Caki2 (cell line): Measurements from ENCODE around the gene AP3M1. TPM values are rescaled to one million over a fixed set of nuclear protein-coding genes. Genes with fewer than 3 reads are reported as not detected.
A peak's percentile ranks its signal among the peaks of the same experiment; 100 is the strongest.
"Not testable (repeated sequence)": the region's sequence is repeated elsewhere in the genome, so short reads cannot be mapped to it uniquely, and the experiment has no call there.

Source experiments
- DNase-seq: peaks from one replicate; pipeline ENCODE4 v3.0.0-alpha.2; 2015; ENCODE audit warnings: low read depth
- in situ Hi-C: cut with HindIII; loops from 2 replicates; pipeline ENCODE4 v1.10.0; 2016; ENCODE audit warnings: low sequenced_read_pairs, low pct_unique_long_range_greater_than_20kb, mixed read lengths
- total RNA-seq: library from RNA; depleted of rRNA; stranded (reverse); fragments of >200 nt; shearing (Covaris generic); gene quantifications from 2 replicates; pipeline ENCODE4 v1.2.3, GENCODE V29; 2014; ENCODE audit warnings: low replicate concordance; rRNA removed

Gene AP3M1, protein sequence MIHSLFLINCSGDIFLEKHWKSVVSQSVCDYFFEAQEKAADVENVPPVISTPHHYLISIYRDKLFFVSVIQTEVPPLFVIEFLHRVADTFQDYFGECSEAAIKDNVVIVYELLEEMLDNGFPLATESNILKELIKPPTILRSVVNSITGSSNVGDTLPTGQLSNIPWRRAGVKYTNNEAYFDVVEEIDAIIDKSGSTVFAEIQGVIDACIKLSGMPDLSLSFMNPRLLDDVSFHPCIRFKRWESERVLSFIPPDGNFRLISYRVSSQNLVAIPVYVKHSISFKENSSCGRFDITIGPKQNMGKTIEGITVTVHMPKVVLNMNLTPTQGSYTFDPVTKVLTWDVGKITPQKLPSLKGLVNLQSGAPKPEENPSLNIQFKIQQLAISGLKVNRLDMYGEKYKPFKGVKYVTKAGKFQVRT
- 4.7 and 5.8 TPM in 2 replicates for total RNA-seq

DNA sequence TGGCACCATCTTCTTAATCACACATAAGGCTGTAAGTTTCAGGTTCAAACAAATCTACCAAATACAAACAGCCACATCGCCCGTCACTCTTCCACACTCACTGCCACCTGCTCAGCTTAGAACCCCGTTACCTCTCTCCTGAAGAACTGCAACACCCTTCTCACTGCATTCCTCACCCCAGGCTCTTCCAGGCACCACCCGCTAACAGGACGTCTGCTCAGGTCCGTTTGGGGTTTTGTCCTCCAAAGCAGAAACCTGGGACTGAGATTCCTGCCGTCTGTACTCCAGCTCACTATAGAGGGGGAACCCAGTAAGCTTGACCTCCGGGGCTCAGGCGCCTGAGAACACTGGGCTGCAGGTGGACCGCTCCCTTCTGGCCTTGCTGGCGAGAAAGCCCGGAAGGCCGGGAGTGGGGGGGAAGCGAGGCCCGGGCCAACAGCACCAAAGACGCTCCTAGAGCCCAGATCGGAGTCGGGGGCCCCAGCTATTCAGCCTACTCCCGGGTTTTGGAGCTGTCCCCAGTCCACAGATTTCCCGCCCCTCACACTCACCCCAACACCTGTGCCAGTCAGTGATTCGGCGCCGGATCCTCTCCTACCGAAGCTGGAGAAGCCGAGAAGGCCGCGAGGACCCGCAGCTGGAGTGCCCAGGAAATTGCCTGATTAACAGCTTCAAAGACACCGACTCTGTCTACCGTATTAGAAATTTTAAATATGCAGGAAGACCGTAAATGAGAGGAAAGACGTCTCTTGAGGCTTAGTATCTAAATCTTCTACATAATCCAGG is at the start of gene AP3M1:
TSS of gene AP3M1 (minus strand) at position 625 of the 786 bp plus-strand sequence. CDS start 12,449 bp downstream, outside the sequence.
- in situ Hi-C loops = no loop called here
- DNase-seq = no peak

DNA sequence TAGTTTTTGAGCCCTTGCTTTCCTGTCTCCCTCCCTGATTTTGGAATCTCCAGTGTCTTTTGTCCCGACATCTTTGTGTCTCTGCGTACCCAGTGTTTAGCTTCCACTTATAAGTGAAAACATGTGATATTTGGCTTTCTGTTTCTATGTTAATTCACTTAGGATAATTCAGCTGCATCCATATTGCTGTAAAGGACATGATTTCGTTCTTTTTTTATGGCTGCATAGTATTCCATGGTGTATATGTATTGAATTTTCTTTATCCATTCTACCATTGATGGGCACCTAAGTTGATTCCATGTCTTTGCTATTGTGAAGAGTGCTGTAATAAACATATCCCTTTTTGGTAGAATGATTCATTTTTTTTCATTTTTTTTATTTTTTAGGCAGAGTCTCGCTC is 48.7 kb upstream of the AP3M1 start:
- no peak for DNase-seq
- in situ Hi-C loops = no loop called here

DNA sequence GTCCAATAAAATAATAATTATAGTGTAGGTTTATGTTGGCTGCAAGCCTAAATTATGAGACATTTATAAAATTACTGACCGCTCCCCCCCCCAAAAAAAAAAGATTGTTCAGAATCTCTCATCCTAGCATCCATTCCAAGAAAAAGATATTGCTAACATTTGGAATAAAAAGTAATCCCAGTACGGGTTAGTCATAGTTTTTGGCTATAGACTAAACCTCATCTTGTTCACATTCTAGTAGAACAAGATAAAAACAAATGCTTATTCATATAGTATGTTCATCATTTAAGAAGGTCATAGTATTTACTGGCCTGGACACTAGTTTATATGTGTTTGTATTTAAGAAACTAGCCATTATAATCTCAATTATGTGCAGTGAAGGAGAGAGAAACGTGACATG is 44.4 kb upstream of the AP3M1 start:
- DNase-seq = no peak
- in situ Hi-C loops = no loop called here

DNA sequence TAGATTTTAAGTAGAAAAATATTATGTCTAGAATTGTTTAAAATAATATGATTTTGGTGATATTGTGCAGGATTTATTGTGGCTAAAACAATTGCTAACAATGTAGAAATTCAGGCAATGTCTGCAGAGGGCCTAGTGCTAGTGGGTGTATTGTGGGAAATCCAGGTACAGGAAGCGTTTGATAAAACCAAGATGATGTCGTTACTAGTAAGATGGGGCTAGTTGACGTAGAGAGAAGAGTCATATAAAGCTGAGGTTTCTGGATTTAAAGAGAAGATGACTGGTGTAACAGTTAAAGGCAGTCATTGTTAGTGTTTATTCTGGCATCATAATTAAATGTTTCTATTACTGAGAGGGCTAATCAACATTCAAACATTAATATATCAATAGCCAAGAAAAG is 43.9 kb upstream of the AP3M1 start:
- in situ Hi-C loops = no loop called here
- DNase-seq = no peak

DNA sequence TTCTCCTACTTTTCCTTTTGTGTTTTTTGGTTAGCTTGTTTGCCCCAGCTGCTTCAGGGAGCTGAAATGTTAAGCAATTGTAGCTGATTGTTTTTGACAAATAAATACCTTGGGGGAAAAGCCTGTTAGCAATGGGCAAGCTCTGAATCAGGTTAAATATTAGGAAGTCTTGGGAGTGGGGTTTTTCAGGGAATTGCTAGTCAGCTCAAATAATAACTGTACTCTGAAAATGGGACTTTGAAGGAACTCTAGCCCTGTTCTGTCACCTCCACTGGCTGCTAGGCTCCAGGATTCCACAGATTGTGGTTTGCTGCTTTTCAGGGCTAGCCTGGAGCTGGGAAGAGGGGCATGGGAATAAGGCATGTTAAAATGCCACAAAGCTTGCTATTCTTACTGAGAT is 39.9 kb upstream of the AP3M1 start:
- in situ Hi-C loops = no loop called here
- DNase-seq = no peak

DNA sequence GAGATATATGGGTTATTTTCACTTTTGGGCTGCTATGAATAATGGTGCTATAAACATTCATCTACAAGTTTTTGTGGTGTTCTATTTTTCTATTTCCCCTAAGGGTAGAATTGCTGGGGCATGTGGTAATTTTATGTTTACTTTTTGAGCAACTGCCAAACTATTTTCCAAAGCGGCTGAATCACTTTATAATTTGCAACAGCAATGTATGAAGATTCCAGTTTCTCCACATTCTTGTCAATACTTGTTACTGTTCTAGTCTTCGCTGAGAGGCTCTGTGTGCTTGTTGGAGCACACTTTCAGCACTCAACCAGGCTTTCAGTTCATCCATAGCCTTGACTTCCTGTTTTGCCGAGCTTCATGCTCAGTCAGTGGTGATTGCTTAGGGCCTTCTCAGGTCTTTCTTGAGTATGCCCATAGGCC is 39.4 kb upstream of the AP3M1 start:
- in situ Hi-C loops = no loop called here
- DNase-seq = peak; percentile 60

DNA sequence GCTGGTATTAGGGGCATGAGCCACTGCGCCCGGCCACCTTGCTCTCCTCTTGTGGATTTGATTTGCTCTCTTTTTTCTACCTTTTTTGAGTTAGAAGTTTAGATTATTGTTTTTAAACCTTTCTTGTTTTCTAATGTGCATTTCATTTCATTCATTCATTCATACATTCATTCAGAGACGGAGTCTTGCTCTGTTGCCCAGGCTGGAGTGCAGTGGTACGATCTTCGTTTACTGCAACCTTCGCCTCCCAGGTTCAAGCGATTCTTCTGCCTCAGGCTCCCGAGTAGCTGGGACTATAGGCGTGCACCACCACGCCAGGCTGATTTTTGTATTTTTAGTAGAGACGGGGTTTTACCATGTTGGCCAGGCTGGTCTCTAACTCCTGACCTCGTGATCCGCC is 38.0 kb upstream of the AP3M1 start:
- DNase-seq, in situ Hi-C loops: not testable (repeated sequence)

DNA sequence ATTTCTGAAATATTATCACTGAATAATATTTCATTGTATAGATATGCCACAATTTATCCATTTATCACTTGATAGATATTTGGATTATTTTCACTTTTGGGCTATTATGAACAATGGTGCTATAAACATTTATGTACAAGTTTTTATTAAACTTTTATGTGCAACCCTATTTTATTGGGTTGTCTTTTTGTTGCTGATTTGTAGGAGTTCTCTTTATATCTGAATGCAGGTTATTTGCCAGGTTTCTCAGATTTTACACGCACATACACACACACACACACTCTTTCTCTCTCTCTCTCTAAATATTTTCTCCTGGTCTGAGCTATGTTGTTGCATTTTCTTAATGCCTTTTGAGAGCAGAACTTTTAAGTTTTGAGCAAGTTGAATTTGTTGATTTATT is 36.6 kb upstream of the AP3M1 start:
- in situ Hi-C loops = no loop called here
- no peak for DNase-seq

DNA sequence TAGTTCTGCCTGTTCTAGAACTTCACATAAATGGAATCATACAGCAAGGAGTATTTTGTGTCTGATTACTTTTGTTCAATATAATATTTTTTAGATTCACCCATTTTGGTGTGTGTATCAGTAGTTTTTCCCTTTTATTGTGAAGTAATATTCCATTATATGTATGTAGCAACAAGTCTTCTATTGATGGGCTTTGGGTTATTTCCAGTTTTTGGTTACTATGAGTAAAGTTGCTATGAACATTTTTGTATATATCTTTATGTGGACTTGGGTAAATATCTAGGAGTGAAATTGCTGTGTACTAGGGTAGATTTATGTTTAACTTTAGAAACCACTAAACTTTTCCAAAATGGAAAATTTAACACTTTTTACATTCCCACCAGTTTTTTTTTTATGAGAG is 36.0 kb upstream of the AP3M1 start:
- in situ Hi-C loops = no loop called here
- DNase-seq = no peak

DNA sequence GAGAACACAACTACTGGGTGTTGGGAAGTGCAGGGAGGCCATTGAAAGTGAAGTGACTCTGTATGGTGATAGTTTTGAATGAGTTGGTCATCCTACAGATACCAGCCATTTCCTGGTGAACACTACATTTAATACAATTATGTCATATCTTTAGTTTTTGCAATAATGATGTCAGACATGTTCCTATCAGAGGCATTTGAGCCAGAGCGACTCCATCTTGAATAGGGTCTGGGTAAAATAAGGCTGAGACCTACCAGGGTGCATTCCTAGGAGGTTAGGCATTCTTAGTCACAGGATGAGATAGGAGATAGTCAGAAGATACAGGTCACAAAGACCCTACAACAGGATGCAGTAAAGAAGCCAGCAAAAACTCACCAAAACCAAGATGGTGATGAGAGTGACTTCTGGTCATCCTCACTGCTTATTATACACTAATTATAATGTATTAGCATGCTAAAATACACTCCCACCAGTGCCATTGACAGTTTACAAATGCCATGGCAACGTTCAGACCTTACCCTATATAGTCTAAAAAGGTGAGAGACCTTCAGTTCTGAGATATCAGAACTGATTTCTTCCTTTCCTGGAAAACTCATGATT is 28.6 kb upstream of the AP3M1 start:
- no peak for DNase-seq
- in situ Hi-C loops = no loop called here

DNA sequence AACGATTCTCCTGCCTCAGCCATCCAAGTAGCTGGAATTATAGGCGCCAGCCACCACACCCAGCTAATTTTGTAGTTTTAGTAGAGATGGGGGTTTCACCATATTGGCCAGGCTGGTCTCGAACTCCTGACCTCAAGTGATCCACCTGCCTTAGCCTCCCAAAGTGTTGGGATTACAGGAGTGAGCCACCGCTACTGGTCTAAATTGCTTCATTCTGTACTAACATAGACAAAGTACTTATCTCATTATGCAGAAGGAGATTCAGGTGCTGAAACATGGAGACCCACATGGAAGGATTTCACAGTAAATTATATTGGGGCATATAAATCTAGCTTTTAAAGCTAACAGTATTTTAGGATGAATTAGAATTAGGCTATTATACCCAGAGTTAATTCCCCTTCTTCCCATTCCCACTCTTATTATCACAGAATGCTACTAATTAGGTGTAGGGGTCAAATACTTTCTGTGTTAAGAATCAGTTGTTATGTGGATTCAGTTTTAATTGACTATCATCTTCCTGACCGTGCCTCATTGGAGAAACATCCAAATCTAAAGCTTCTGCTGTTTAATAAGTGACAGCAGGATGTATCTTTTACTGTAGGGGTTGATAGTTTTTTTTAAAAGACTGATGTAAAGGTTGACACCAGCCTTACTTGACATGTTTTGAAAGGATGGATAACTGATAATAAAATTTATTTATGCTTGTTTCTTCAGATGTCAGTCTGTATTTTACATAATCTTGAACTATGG is 27.6 kb upstream of the AP3M1 start:
- in situ Hi-C loops = no loop called here

DNA sequence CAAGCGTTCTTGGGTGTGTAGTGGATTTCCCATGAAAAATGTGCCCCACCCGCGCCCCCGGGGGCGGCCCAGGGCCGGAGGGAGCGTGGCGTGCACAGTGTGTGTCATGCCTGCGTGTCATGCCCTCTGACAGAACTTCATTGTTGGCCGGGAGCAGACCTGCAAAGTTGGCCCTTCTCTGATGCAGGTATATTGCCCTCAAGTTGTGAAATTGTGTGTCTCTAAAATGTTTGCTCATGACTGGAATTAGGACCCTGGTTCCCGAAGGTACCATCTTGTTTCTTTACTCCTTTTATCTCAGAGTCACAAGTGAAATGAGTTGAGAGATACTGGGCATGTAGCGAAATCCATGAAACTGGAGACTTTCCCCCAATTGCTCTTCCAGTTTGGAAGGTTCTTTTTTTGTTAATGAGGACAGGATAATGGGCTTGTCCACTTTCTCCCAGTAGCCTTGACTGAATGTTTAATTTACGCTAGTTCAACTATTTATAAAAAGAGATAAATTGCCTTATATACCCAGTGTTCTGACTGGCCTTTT is 26.6 kb upstream of the AP3M1 start:
- DNase-seq = no peak
- in situ Hi-C loops = no loop called here

More for the DNA sequence above, 27.6 kb upstream of the AP3M1 start:
- DNase-seq = no peak

DNA sequence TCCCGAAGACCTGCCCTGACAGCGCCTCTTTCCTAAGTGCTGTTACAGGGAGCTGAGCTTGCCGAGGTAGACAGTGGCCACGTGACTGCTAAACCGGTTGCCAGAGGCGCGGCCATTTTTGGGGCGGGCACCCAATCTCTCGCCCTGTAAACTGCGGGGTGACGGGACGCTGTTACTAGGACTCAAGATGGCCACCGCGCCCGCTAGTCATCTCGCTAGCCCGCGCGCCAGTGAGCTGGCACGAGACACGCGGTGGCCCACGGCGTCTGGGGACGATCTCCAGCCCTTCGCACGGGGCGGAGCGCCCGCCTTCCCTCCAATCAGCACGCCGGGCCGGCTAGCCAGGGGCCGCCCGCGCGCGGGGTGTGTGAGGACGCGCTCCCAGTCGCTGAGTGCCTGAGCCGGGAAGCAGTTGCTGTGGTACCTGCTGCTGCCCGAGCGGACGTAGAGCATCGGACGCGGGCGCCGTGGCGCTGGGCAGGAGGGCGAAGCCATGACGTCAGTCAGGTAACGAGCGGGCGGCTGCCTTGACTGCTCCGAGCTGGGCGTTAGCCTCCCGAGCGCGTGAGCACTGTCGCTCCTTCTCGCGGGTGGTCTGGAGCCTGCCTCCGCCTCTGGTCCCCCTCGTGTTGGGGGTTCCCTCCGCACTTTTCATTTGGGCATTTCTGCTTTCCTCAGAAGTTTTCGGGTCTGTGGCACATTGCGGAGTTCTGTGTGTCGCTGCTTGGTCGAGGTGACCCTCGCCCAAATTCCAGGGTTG is 25.9 kb upstream of the AP3M1 start:
- peak; percentile 97 for DNase-seq
- in situ Hi-C loops = no loop called here

DNA sequence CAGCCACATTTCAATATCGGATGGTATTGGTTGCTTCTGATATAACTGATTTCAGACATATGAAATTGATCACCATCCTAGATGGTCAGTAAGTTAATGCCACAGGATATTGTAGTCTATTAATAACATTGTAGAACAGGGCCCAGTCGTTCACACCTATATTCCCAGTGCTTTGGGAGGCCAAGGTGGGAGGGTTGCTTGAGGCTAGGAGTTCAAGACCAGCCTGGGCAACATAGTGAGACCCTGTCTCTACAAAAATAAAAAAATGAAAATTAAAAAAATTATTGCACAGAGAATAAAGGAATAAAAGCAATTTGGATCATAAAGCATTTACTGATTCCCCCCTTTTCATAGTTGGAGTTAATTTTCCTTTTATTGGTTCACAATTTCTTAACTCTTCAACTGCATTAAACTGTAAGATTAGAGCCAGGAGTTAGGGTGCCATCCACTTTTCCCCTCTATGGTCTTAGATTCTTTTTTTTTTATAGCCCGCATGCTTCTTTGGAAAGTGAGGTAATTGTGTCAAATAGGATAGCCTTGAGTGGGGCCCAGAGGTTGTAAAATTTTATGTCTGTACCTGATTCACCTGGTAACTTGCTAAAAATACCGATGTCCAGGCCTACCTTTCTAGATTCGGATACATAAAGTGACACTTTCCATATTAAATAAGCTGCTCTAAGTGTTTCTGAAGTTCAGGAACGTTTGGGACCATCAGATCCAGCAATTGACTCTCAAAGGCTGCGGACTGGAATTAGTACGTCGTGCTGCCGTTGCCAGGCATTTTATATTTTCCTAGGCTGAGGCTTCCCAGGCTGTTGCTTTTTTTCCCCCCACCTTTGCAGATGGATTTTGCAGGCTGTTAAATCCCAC is 25.1 kb upstream of the AP3M1 start:
- in situ Hi-C loops = no loop called here

DNA sequence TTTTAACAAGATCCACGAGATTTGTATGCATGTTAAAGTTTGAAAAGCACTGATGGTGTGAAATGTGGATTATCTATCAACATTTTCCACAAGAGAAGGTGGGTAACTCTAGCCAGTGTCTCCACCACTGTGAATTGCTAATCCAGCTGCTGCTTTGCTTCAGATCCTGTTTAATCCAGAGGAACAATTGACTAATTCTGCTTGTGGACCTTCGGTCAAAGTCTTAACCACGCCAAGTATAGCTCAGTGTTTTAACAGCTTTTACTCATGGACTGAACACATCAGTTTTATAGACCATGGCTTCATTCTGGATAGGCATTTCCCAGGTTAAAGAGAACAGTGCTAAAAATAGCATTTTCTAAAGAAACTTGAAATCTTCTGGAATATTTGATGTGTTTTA is 23.9 kb upstream of the AP3M1 start:
- in situ Hi-C loops = no loop called here
- DNase-seq = no peak

More for the DNA sequence above, 25.1 kb upstream of the AP3M1 start:
- no peak for DNase-seq

DNA sequence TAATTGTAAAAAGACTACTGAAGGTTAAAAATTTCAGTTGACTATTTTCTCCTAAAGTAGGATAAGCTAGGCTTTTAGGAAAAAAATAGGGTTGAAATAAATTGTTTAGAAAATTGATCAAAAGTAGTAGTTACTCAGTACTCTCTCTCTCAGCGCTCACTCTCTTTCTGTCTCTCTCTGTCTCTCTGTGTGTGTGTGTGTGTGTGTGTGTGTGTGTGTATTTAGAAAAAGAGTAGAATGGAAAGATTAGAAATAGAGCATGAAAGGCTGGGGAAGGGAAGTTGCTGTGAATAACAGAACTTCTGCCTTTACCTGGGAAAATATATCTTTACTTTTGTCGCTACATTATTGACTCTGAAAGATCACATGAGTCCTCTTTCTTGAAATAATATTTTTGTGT is 21.0 kb upstream of the AP3M1 start:
- no peak for DNase-seq
- in situ Hi-C loops = no loop called here

DNA sequence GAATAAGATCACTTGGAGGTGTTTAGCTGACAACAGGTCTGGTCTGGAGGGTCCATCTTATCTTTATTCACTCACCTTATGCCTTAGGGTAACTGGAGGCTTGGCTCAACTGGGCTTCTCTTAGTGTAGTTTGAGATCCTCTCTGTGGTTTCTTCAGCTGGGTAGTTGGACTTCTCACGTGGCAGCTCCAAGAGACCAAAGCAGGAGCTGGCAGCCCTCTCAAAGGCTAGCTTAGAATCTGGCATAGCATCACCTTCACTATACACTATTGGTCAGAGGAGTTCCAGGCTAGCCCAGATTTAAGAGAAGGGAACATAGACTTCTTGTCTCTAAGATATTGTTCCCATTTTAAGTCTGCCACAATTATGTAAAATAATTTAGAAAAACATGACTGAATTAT is 16.8 kb upstream of the AP3M1 start:
- no peak for DNase-seq
- in situ Hi-C loops = no loop called here
